Breast epithelium (tissue), 3 donors: ENCODE measurements around the gene DNM3.

ENCODE experiments used
- POLR2AphosphoS5 ChIP-seq, 3 donors: sonication (generic); formaldehyde crosslinking; IDR thresholded peaks; one replicate each; pipeline ENCODE4 v1.6.1; 2017; ENCODE audit warnings: antibody characterized with exemption in 3 of 3
- TF ChIP-seq, protein P1 (sequence below), 3 donors: fragments of 450-650 bp; IDR thresholded peaks; one replicate each; pipeline ENCODE4 v1.5.1; 2016 to 2017; ENCODE audit warnings: antibody characterized with exemption in 3 of 3, mild to moderate bottlenecking in 3 of 3, moderate library complexity in 3 of 3

DNA sequence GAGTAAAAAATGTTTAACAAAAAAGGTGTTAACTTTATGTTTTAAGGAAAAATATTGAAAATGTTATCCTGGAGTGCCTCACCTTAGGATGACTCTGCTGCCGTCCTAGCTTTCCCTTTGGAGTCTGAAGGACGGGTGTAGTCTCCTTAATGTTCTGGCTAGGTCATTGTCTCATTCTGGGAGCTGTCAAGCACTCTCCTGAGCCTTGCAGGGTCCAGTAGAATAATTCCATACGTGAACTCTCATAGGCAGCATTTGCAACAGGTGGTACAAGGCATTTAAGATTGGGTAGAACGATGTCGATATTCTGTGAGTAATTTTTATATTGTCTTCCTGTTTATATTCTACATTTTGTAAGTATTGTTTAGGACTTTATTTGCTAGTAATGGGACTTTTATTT lies 295.6 kb downstream of the DNM3 start:
- TF ChIP-seq, protein P1, sequence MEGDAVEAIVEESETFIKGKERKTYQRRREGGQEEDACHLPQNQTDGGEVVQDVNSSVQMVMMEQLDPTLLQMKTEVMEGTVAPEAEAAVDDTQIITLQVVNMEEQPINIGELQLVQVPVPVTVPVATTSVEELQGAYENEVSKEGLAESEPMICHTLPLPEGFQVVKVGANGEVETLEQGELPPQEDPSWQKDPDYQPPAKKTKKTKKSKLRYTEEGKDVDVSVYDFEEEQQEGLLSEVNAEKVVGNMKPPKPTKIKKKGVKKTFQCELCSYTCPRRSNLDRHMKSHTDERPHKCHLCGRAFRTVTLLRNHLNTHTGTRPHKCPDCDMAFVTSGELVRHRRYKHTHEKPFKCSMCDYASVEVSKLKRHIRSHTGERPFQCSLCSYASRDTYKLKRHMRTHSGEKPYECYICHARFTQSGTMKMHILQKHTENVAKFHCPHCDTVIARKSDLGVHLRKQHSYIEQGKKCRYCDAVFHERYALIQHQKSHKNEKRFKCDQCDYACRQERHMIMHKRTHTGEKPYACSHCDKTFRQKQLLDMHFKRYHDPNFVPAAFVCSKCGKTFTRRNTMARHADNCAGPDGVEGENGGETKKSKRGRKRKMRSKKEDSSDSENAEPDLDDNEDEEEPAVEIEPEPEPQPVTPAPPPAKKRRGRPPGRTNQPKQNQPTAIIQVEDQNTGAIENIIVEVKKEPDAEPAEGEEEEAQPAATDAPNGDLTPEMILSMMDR (IDR thresholded peaks at IDR 0.05), result no peak
- TF ChIP-seq POLR2AphosphoS5 (IDR thresholded peaks at IDR 0.05), result no peak
